HG03135 (cell line): ENCODE data around the gene F11R.
"Not testable (repeated sequence)": the region's sequence is repeated elsewhere in the genome, so short reads cannot be mapped to it uniquely, and the experiment has no call there.

Experiments used
- ATAC-seq: cut with Tn5 transposase; IDR thresholded peaks from one replicate; pipeline ENCODE4 v1.9.1; 2021; ENCODE audit warnings: mild to moderate bottlenecking, moderate library complexity; ENCODE audit not compliant: unreplicated experiment

Gene F11R

GRCh38 chr1:160978510-160978927 is 42.4 kb downstream of the F11R start:
- no peak for ATAC-seq

- no peak for ATAC-seq
These were observed 45.9 kb downstream of the F11R start for GRCh38 chr1:160975026-160975425.

GRCh38 chr1:160973491-160973890 is 47.5 kb downstream of the F11R start:
- ATAC-seq = no peak

- ATAC-seq = no peak
These were observed 48.0 kb downstream of the F11R start for GRCh38 chr1:160972939-160973338.

- no peak for ATAC-seq
These were observed 49.3 kb downstream of the F11R start for GRCh38 chr1:160971618-160972056.

- ATAC-seq = no peak
These were observed 57.4 kb downstream of the F11R start for GRCh38 chr1:160963521-160963920.

- ATAC-seq = no peak
These were observed 59.5 kb downstream of the F11R start for GRCh38 chr1:160961419-160961818.

GRCh38 chr1:160956966-160957365 is 64.0 kb downstream of the F11R start:
- ATAC-seq = no peak

- peak; percentile 73 for ATAC-seq
These were observed 66.5 kb downstream of the F11R start, which contains the start of gene ITLN2 for GRCh38 chr1:160954158-160955104. Gene ITLN2, minus strand, starts transcription at chr1:160954809. Its CDS starts 68 bp downstream, at chr1:160954741.

GRCh38 chr1:160953030-160953429 is 67.9 kb downstream of the F11R start:
- ATAC-seq = no peak

GRCh38 chr1:160952129-160952510 is 68.8 kb downstream of the F11R start:
- ATAC-seq = no peak

GRCh38 chr1:160951443-160952128 is 69.4 kb downstream of the F11R start:
- ATAC-seq = peak; percentile 71

GRCh38 chr1:160950657-160951056 is 70.3 kb downstream of the F11R start:
- no peak for ATAC-seq

- ATAC-seq = no peak
These were observed 71.1 kb downstream of the F11R start for GRCh38 chr1:160949881-160950280.

- ATAC-seq = not testable (repeated sequence)
These were observed 71.6 kb downstream of the F11R start for GRCh38 chr1:160949216-160949880.

GRCh38 chr1:160947174-160947759 is 73.7 kb downstream of the F11R start:
- not testable (repeated sequence) for ATAC-seq

- not testable (repeated sequence) for ATAC-seq
These were observed 75.1 kb downstream of the F11R start for GRCh38 chr1:160945881-160946280.
